AG09319 (cell line): Measurements from ENCODE around the gene CEP192.
"Not testable (repeated sequence)": the region's sequence is repeated elsewhere in the genome, so short reads cannot be mapped to it uniquely, and the experiment has no call there.

Source experiments
- DNase-seq: peaks from one replicate; pipeline ENCODE4 v3.0.0-alpha.2; 2010; ENCODE audit warnings: low read depth; ENCODE audit errors: extremely low read depth
- TF ChIP-seq, protein P1 (sequence below): IDR thresholded peaks from 2 replicates; pipeline ENCODE4 v1.5.1; 2011; ENCODE audit warnings: low read depth, mild to moderate bottlenecking, inconsistent platforms, low read length, moderate library complexity

Gene CEP192

DNA sequence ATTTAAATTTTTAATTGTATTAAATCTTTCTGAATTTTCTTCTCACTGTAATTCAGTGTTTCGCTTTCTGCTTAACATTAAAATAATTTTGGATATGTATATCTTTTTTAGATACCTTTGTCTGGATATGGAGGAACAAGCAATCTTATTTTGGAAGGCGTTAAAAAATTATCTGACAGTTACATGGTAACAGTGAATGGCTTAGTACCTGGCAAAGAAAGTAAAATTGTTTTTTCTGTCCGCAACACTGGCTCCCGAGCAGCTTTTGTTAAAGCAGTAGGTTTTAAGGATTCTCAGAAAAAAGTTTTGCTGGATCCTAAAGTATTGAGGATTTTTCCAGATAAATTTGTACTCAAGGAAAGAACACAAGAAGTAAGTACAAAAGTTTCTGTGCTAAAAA lies 95.7 kb downstream of the CEP192 start:
- DNase-seq: no peak
- TF ChIP-seq, protein P1, sequence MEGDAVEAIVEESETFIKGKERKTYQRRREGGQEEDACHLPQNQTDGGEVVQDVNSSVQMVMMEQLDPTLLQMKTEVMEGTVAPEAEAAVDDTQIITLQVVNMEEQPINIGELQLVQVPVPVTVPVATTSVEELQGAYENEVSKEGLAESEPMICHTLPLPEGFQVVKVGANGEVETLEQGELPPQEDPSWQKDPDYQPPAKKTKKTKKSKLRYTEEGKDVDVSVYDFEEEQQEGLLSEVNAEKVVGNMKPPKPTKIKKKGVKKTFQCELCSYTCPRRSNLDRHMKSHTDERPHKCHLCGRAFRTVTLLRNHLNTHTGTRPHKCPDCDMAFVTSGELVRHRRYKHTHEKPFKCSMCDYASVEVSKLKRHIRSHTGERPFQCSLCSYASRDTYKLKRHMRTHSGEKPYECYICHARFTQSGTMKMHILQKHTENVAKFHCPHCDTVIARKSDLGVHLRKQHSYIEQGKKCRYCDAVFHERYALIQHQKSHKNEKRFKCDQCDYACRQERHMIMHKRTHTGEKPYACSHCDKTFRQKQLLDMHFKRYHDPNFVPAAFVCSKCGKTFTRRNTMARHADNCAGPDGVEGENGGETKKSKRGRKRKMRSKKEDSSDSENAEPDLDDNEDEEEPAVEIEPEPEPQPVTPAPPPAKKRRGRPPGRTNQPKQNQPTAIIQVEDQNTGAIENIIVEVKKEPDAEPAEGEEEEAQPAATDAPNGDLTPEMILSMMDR: no peak

DNA sequence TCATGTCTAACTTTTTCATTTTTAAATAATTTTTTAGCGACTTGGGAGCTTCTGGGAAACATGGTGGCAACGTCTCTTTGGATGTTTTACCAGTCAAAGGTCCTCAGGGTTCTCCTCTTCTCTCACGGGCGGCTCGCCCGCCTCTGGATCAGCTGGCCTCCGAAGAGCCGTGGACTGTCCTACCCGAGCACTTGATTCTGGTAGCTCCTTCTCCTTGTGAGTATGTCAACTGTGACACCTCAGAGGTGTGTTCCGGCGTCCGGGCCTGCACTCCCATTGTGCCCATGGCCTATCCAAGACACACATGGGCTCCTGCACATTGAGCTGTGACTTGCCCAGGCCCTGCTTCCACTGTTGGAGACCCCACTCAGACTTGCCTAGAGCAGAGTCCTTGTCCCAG lies 104.3 kb downstream of the CEP192 start:
- TF ChIP-seq, protein P1: no peak
- no peak for DNase-seq

DNA sequence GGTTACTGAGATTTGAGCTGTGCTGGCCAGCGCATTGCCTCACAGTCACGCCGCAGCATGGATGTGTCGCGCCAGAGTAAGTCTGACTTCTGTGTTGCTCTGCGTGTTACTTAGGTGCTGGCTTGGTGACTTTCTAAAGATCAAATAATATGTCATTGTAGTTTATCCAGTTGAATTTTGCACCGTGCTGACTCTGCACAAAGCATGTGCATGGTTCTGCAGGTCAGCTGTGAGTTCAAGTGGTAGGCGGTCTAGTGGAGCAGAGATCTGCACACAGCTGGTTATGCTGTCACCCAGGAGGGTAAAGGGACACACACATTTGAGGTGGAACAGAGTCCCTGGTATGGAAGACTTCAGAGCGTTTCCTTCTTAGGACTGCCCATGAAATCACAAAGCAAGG lies 105.1 kb downstream of the CEP192 start:
- TF ChIP-seq, protein P1: no peak
- no peak for DNase-seq

DNA sequence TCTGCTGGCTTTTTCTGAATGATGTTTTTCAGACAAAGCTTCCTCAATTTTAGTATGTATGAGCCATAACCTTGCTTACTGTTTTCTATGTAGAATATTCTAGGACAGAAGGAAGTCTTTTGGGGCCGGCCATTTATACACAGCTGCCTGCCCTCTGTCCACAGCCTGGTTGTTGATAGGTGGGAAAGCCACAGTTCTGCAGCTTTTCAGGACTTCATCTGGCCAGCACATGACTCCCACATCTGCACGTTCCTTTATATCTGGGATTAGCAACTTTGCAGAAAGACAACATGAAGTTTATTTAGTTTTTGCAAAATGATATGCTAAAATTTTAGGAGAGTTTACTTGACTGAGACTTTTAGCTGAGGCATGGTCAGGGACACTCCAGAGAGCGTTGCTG lies 105.6 kb downstream of the CEP192 start:
- TF ChIP-seq, protein P1: no peak
- DNase-seq: no peak

DNA sequence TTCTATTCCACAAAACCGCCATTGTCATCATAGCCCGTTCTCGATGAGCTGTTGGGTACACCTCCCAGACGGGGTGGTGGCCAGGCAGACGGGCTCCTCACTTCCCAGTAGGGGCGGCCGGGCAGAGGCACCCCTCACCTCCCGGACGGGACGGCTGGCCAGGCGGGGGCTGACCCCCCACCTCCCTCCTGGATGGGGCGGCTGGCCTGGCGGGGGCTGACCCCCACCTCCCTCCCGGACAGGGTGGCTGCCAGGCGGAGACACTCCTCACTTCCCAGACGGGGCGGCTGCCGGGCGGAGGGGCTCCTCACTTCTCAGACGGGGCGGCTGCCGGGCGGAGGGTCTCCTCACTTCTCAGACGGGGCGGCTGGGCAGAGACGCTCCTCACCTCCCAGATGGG lies 106.9 kb downstream of the CEP192 start:
- DNase-seq: not testable (repeated sequence)

DNA sequence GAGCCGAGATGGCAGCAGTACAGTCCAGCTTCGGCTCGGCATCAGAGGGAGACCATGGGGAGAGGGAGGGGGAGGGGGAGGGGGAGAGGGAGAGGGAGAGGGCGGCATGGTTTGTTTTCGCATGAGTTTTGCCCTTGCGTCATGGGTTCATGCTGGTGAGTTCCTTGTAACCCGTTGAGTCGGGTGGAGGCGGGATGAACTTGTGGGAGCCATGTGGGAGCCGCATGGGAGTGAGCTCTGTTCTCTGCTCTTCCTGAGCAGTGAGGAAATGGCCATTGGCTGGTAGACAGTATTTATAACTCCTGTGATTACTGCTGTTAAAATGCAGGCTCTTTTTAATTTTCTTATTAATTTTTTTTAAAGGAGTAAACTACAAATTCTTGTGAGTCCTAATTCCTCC lies 108.0 kb downstream of the CEP192 start:
- DNase-seq: no peak
- TF ChIP-seq, protein P1: no peak

DNA sequence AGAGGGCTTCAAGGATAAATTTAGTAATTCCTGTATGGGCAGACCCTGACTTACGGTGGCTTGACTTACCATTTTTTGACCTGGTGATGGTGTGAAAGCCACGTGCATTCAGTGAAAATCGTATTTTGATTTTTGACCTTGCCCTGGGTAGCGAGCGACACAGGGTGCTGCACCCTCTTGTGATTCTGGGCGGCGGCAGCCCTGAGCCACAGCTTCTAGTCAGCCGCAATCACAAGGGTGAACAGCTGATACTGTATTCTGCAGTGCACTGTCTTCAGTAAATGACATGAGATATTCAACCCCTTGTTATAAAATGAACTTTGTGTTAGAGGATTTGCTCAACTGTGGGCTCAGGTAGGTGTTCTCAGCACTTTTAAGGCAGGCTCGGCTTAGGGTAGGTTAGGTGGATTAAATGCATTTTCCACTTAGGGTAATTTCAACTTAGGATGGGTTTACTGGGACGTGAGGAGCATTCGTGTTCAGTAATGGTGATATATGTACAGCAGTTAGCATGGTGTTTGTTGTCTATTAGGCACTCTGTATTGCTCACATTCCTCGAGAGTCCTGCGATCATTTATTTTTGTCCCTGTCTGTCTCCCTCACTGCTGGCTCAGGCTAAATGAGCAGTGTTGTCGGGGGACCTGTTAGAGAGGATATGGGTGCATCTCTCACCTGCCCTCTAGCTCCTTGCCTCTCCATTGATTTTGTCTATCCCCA lies 109.9 kb downstream of the CEP192 start:
- TF ChIP-seq, protein P1: no peak
- no peak for DNase-seq

DNA sequence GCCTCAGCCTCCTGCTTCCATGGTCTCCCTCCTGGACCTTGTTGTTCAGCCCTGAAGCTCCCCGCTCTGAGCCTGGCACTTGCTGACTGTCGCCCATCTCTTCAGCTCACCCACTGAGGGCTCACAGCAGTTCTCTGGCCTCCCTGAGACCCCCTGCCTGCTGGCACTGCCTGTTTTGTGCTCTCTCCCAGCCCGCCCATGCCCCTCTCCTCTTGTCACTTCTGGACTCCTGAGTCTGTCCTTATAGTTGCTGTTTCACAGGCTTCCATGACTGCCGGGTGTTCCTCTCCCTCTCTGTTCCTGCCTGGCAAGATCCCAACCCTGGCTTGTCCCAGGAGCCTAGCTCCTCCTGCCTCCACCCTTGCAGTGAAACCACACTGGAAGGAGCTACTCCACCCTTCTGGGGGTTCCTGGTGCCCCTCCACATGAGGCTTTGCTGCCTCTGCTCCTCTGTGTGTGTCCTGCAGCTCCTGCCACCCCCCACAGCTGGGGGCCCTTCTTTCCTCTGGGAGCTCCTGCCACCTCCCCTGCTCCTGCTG lies 110.6 kb downstream of the CEP192 start:
- TF ChIP-seq, protein P1: no peak
- DNase-seq: no peak
